ENCODE results near the gene KCNH1. TPM values are rescaled to one million over a fixed set of nuclear protein-coding genes. Genes with fewer than 3 reads are reported as not detected.

KCNH1 gene
- total RNA-seq, 6 experiments from 2014 or later, result 0.90 to 1.8 (median 1.5) TPM

GRCh38 chr1:210635108-210635507 is 498.8 kb downstream of the KCNH1 start:
- no peaks in the 10 kb centered on the region for H3K9me3 Mint-ChIP-seq
- DNase-seq, result no peak
- no peak overlapping the region for H3K4me3 Mint-ChIP-seq
- no peaks in the 10 kb centered on the region for H3K36me3 Mint-ChIP-seq (ENCODE audit: low read depth)
- peaks cover 3% of the 10 kb centered on the region for H3K27me3 Mint-ChIP-seq (ENCODE audit: insufficient read depth)
- H3K4me1 Mint-ChIP-seq (ENCODE audit: low read depth), result no peaks in the 10 kb centered on the region
- no peak overlapping the region for H3K27ac Mint-ChIP-seq
- no peak for TF ChIP-seq CTCF (IDR thresholded peaks at IDR 0.05)

- no peaks in the 10 kb centered on the region for H3K36me3 Mint-ChIP-seq (ENCODE audit: low read depth)
- no peak for DNase-seq
- H3K27ac Mint-ChIP-seq, result no peak overlapping the region
- H3K4me1 Mint-ChIP-seq (ENCODE audit: low read depth), result no peaks in the 10 kb centered on the region
- no peaks in the 10 kb centered on the region for H3K9me3 Mint-ChIP-seq
- peaks cover 3% of the 10 kb centered on the region for H3K27me3 Mint-ChIP-seq (ENCODE audit: insufficient read depth)
- no peak for TF ChIP-seq CTCF (IDR thresholded peaks at IDR 0.05)
- H3K4me3 Mint-ChIP-seq, result no peak overlapping the region
Observed at GRCh38 chr1:210633636-210634035, 500.3 kb downstream of the KCNH1 start.

DNA sequence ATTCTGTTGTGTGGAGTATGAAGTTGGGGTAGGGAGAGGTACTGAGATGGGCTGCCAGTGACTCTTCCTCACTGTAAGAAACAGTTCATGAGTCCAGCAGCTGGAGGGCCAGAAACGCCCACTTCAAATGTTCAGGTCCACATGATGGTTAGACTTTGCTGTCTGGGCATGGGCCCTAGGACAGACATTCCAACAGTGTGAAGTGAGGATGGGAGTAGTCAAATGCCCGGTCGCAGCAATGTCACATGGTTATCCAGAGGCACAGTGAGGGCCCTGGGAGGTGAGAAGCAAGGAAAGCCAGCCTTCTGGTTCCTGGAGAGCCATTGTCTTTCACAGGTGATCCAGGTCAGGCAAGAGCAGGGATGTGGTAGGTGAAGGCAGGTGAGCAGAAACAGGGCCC is 500.8 kb downstream of the KCNH1 start:
- Mint-ChIP-seq H3K27ac (no peak overlapping the region), H3K27me3 (ENCODE audit: insufficient read depth) (peaks cover 3% of the 10 kb centered on the region), H3K36me3 (ENCODE audit: low read depth) (no peaks in the 10 kb centered on the region), H3K4me1 (ENCODE audit: low read depth) (peaks cover under 1% of the 10 kb centered on the region), H3K9me3 (no peaks in the 10 kb centered on the region), H3K4me3 (no peak overlapping the region)
- DNase-seq, result no peak
- TF ChIP-seq CTCF (IDR thresholded peaks at IDR 0.05), result no peak

- Mint-ChIP-seq H3K4me1 (ENCODE audit: low read depth) (peaks cover 10% of the 10 kb centered on the region), H3K4me3 (no peak overlapping the region), H3K27me3 (ENCODE audit: insufficient read depth) (peaks cover 3% of the 10 kb centered on the region), H3K9me3 (no peaks in the 10 kb centered on the region), H3K27ac (no peak overlapping the region), H3K36me3 (ENCODE audit: low read depth) (no peaks in the 10 kb centered on the region)
- DNase-seq, result no peak
- no peak for TF ChIP-seq CTCF (IDR thresholded peaks at IDR 0.05)
Observed at GRCh38 chr1:210631399-210631798, 502.5 kb downstream of the KCNH1 start.

DNA sequence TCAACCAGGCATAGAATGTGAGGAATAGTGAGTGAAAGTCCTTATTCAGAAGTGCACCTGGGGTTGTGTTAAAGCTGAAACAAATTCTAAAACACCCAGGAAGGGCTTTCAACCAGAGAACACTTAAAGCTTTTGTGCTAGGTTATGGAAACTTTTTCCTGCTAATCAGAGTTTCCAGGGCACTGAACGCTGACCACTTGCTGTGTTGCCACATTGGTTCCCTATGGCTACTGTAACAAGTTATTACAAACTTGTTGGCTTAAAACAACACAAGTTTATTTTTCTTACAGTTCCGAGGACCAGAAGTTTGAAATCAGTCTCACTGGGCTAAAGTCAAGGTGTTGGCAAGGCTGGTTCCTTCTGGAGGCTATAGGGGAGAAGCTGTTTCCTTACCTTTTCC is 504.7 kb downstream of the KCNH1 start:
- no peak overlapping the region for H3K4me3 Mint-ChIP-seq
- peaks cover 2% of the 10 kb centered on the region; the same call in 1 of the 2 replicates for H3K27me3 Mint-ChIP-seq (ENCODE audit: insufficient read depth)
- no peak for TF ChIP-seq CTCF (IDR thresholded peaks at IDR 0.05)
- DNase-seq, result no peak
- H3K9me3 Mint-ChIP-seq, result no peaks in the 10 kb centered on the region
- H3K4me1 Mint-ChIP-seq (ENCODE audit: low read depth), result peaks cover 10% of the 10 kb centered on the region
- no peaks in the 10 kb centered on the region for H3K36me3 Mint-ChIP-seq (ENCODE audit: low read depth)
- no peak overlapping the region for H3K27ac Mint-ChIP-seq

DNA sequence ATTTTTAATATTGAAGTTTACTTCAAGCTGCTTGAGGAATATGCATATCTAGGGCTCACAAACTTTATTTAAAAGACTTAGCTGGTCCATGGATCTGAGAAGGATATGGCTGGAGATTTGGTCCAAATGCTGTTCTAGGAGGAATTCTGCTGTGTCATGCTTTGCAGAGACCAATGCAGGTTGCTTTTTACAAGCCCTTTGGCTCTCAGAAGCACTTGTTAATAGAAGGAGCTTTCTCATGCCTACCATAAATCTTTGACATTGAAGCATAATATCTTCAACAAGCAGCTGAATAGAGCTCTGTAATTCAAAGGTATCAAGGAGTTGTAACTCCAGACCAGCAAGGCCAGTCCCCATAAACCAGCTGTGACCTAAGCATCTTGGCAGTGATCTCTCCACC is 506.2 kb downstream of the KCNH1 start:
- Mint-ChIP-seq H3K27ac (no peak overlapping the region), H3K27me3 (ENCODE audit: insufficient read depth) (peaks cover 2% of the 10 kb centered on the region; the same call in 1 of the 2 replicates), H3K36me3 (ENCODE audit: low read depth) (no peaks in the 10 kb centered on the region), H3K4me3 (no peak overlapping the region), H3K9me3 (no peaks in the 10 kb centered on the region), H3K4me1 (ENCODE audit: low read depth) (peaks cover 10% of the 10 kb centered on the region)
- no peak for TF ChIP-seq CTCF (IDR thresholded peaks at IDR 0.05)
- DNase-seq, result no peak

Measured in HFFc6 (cell line).